ENCODE measurements around the gene NOVA1. TPM values are rescaled to one million over a fixed set of nuclear protein-coding genes. Genes with fewer than 3 reads are reported as not detected.

The NOVA1 gene, protein sequence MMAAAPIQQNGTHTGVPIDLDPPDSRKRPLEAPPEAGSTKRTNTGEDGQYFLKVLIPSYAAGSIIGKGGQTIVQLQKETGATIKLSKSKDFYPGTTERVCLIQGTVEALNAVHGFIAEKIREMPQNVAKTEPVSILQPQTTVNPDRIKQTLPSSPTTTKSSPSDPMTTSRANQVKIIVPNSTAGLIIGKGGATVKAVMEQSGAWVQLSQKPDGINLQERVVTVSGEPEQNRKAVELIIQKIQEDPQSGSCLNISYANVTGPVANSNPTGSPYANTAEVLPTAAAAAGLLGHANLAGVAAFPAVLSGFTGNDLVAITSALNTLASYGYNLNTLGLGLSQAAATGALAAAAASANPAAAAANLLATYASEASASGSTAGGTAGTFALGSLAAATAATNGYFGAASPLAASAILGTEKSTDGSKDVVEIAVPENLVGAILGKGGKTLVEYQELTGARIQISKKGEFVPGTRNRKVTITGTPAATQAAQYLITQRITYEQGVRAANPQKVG
- total RNA-seq (2016; rRNA removed; fragmentation: Illumina TruSeq; extraction: Trizol) (0.11 and 0.13 TPM in 2 replicates), polyA plus RNA-seq (2011; rRNA removed) (0.07 and 0.13 TPM in 2 replicates), polyA minus RNA-seq (2011; rRNA and poly(A)+ RNA removed; ENCODE audit: low replicate concordance) (0.70 TPM in 1 of 2 replicates, not detected in the other), Bru-seq, nascent RNA (percentile 14 among the genes with signal in this experiment), BruChase-seq, experiment 1, labeled RNA remaining after a 6-hour chase (percentile 8 among the genes with signal in this experiment), BruChase-seq, experiment 2, labeled RNA remaining after a 2-hour chase (percentile 15 among the genes with signal in this experiment)
- total RNA-seq (2016; cell fraction: cytosol; rRNA removed; fragmentation: Illumina TruSeq; extraction: Trizol; ENCODE audit: low read depth): not detected in 2 replicates
- not detected in 2 replicates for total RNA-seq (2016; cell fraction: insoluble cytoplasmic fraction; rRNA removed; fragmentation: Illumina TruSeq; extraction: Trizol)
- total RNA-seq (2016; cell fraction: membrane; rRNA removed; fragmentation: Illumina TruSeq; extraction: Trizol): not detected in 2 replicates
- 0.31 and 0.47 TPM in 2 replicates for total RNA-seq (2016; cell fraction: nucleus; rRNA removed; fragmentation: Illumina TruSeq; extraction: Trizol)
- polyA plus RNA-seq (2011; cell fraction: cytosol; rRNA removed): 0.08 TPM in 2 replicates
- 0.23 TPM in 1 of 2 replicates, not detected in the other for polyA plus RNA-seq (2011; cell fraction: nucleus; rRNA removed)
- 0.24 and 0.43 TPM in 2 replicates for polyA plus RNA-seq (2012)
- 0.18 TPM in 1 of 2 replicates, not detected in the other for polyA plus RNA-seq (2016; cell fraction: cytosol; fragmentation: Illumina TruSeq; extraction: Trizol; ENCODE audit: low read depth)
- polyA plus RNA-seq (2016; cell fraction: insoluble cytoplasmic fraction; fragmentation: Illumina TruSeq; extraction: Trizol; ENCODE audit: low read depth): 0.13 TPM in 1 of 2 replicates, not detected in the other
- 0.32 TPM in 1 of 2 replicates, not detected in the other for polyA plus RNA-seq (2016; cell fraction: membrane; fragmentation: Illumina TruSeq; extraction: Trizol; ENCODE audit: low read depth)
- polyA plus RNA-seq (2016; cell fraction: nucleus; fragmentation: Illumina TruSeq; extraction: Trizol; ENCODE audit: insufficient read depth, low read depth): 0.40 TPM in 1 of 2 replicates, not detected in the other
- not detected in 2 replicates for polyA minus RNA-seq (2011; cell fraction: cytosol; rRNA and poly(A)+ RNA removed)
- polyA minus RNA-seq (2011; cell fraction: nucleus; rRNA and poly(A)+ RNA removed): 0.52 TPM in 1 of 2 replicates, not detected in the other
- long read RNA-seq, experiment 1: 0 reads
- long read RNA-seq, experiment 2, partial matches to known transcripts: 0 of 1 reads
- long read RNA-seq, experiment 2, other reads (novel, unspliced or antisense): 0 of 1 reads

- no peaks in the 10 kb centered on the region for H4K20me1 ChIP-seq (ENCODE audit: insufficient read depth, low read length)
- no peak for FAIRE-seq
- POLR2A ChIA-PET: no interaction called here
- peak; percentile 89 for ATAC-seq
- CTCF ChIA-PET (ENCODE audit: low intra/inter-chr PET ratio, low total read pairs): no interaction called here
- WGBS (ENCODE audit: low lambda C conversion rate): 3% methylated on average over 30 of the region's 36 CpGs
- peak within 1 kb of the TSS; percentile 33 for H2AFZ ChIP-seq (ENCODE audit: low read length)
- intact Hi-C loops (cut with micrococcal nuclease; ENCODE audit: unreplicated experiment) (no loop called here), in situ Hi-C loops (cut with HindIII; ENCODE audit: extremely low pct_ligation_motif_present, low pct_unique_long_range_greater_than_20kb) (no loop called here)
- no TSS peak for BruUV-seq (replicated peaks)
- H3K36me3 ChIP-seq (replicated peaks in 1 of 2; ENCODE audit: control insufficient read depth in 1 of 2, insufficient read depth in 2 of 2, low read length in 2 of 2): no peaks in the 10 kb centered on the region
- H3K9me3 ChIP-seq (ENCODE audit: low read length): no peaks in the 10 kb centered on the region
- no peak for DNase-seq (ENCODE audit: low spot score)
- H3K9ac ChIP-seq (ENCODE audit: insufficient read depth, low read depth, low read length): no peak within 1 kb of the TSS
- H3K4me3 ChIP-seq (replicated peaks in 1 of 3; ENCODE audit: insufficient read depth in 1 of 3, low read depth in 2 of 3, low read length in 3 of 3): peak within 1 kb of the TSS; percentile 49 to 74 (median 72)
- H3K79me2 ChIP-seq (ENCODE audit: insufficient read depth, low read length): no peaks in the 10 kb centered on the region
- H3K4me1 ChIP-seq (ENCODE audit: insufficient read depth, low read length): peaks cover 6% of the 10 kb centered on the region
- H3K4me2 ChIP-seq (ENCODE audit: low read depth, low read length): peak within 1 kb of the TSS; percentile 82
- no peak within 1 kb of the TSS for H3K27ac ChIP-seq (ENCODE audit: extremely low read length, insufficient read depth, low read length)
- H3K27me3 ChIP-seq (ENCODE audit: control insufficient read depth in 1 of 2, insufficient read depth in 2 of 2, low read length in 2 of 2): peaks cover 0 to 17% of the 10 kb centered on the region in 2 experiments; a peak in 2 of 5 replicates
- TF ChIP-seq HNRNPH1 (optimal IDR thresholded peaks at IDR 0.05; ENCODE audit: low read depth, low read length) (no peak), ZNF382 (CRISPR knock-in tag; IDR thresholded peaks at IDR 0.05; ENCODE audit: borderline replicate concordance) (no peak), ZNF530 (CRISPR knock-in tag; IDR thresholded peaks at IDR 0.05; ENCODE audit: low read depth) (no peak), ZNF713 (CRISPR knock-in tag; IDR thresholded peaks at IDR 0.05) (no peak), ZSCAN30 (CRISPR knock-in tag; IDR thresholded peaks at IDR 0.05) (no peak), ZNF510 (CRISPR knock-in tag; IDR thresholded peaks at IDR 0.05; ENCODE audit: low read depth) (no peak), MZF1 (CRISPR knock-in tag; IDR thresholded peaks at IDR 0.05; ENCODE audit: borderline replicate concordance) (no peak), MYPOP (CRISPR knock-in tag; IDR thresholded peaks at IDR 0.05) (peak; percentile 99), ELF1 (CRISPR knock-in tag; IDR thresholded peaks at IDR 0.05) (no peak), NKX3-1 (CRISPR knock-in tag; IDR thresholded peaks at IDR 0.05) (no peak)
- TF ChIP-seq, protein P1, sequence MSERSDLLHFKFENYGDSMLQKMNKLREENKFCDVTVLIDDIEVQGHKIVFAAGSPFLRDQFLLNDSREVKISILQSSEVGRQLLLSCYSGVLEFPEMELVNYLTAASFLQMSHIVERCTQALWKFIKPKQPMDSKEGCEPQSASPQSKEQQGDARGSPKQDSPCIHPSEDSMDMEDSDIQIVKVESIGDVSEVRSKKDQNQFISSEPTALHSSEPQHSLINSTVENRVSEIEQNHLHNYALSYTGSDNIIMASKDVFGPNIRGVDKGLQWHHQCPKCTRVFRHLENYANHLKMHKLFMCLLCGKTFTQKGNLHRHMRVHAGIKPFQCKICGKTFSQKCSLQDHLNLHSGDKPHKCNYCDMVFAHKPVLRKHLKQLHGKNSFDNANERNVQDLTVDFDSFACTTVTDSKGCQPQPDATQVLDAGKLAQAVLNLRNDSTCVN (CRISPR knock-in tag; IDR thresholded peaks at IDR 0.05; ENCODE audit: borderline replicate concordance): no peak
Measured at GRCh38 chr14:26597589-26598080, at the start of gene NOVA1. TSS of gene NOVA1 (minus strand) at chr14:26598033. CDS start at chr14:26597436, 597 bp downstream.
